GM19099 (cell line): Measurements from ENCODE around the gene BTC.

ENCODE experiments used
- POLR2A ChIP-seq: IDR thresholded peaks from 3 replicates; pipeline ENCODE4 v1.6.1; 2011; ENCODE audit warnings: low read depth; ENCODE audit not compliant: insufficient read length; ENCODE audit errors: extremely low read depth

BTC gene

GRCh38 chr4:74715706-74716435 lies 78.5 kb downstream of the BTC start:
- no peak for TF ChIP-seq POLR2A

- TF ChIP-seq POLR2A, result no peak
Observed at GRCh38 chr4:74714611-74715130, 79.7 kb downstream of the BTC start.
